H9 (cell line): ENCODE data around the gene CPT1C. TPM values are rescaled to one million over a fixed set of nuclear protein-coding genes. Genes with fewer than 3 reads are reported as not detected.

ENCODE experiments used
- DNase-seq: peaks from one replicate; pipeline ENCODE4 v3.0.0-alpha.2; 2017
- H2AFZ ChIP-seq: one replicate; pipeline ENCODE4 v1.6.1; 2013; ENCODE audit warnings: mild to moderate bottlenecking, low read length, control low read depth, moderate library complexity
- H2AK5ac ChIP-seq: 2 replicates; pipeline ENCODE4 v1.6.1; 2013; ENCODE audit warnings: low read length, control low read depth, mixed read lengths; ENCODE audit not compliant: insufficient read length
- H2BK120ac ChIP-seq: one replicate; pipeline ENCODE4 v1.6.1; 2013; ENCODE audit warnings: low read depth, mild to moderate bottlenecking, low read length, control low read depth, inconsistent platforms; ENCODE audit not compliant: poor library complexity, severe bottlenecking
- H2BK12ac ChIP-seq: 2 replicates; pipeline ENCODE4 v1.6.1; 2013; ENCODE audit warnings: low read length, control low read depth, mixed read lengths, low read depth; ENCODE audit not compliant: insufficient read length
- H2BK15ac ChIP-seq: 2 replicates; pipeline ENCODE4 v1.6.1; 2013; ENCODE audit warnings: low read depth, low read length, control low read depth
- H2BK20ac ChIP-seq: one replicate; pipeline ENCODE4 v1.6.1; 2013; ENCODE audit warnings: low read depth, mild to moderate bottlenecking, low read length, control low read depth, inconsistent platforms; ENCODE audit not compliant: poor library complexity, severe bottlenecking
- H2BK5ac ChIP-seq: 2 replicates; pipeline ENCODE4 v1.6.1; 2013; ENCODE audit warnings: low read length, control low read depth, mixed read lengths; ENCODE audit not compliant: insufficient read length
- H3K14ac ChIP-seq: 2 replicates; pipeline ENCODE4 v1.6.1; 2013; ENCODE audit warnings: low read length, control low read depth; ENCODE audit not compliant: insufficient read depth
- H3K18ac ChIP-seq: 2 replicates; pipeline ENCODE4 v1.6.1; 2013; ENCODE audit warnings: low read depth, mild to moderate bottlenecking, mixed read lengths, low read length, control low read depth; ENCODE audit not compliant: insufficient read length
- H3K23ac ChIP-seq: 2 replicates; pipeline ENCODE4 v1.6.1; 2013; ENCODE audit warnings: low read length, control low read depth, mixed read lengths, low read depth; ENCODE audit not compliant: insufficient read length
- H3K23me2 ChIP-seq: 2 replicates; pipeline ENCODE4 v1.6.1; 2013; ENCODE audit warnings: low read depth, mild to moderate bottlenecking, mixed read lengths, low read length, control low read depth; ENCODE audit not compliant: insufficient read length, poor library complexity, severe bottlenecking
- H3K27ac ChIP-seq: 2 replicates; pipeline ENCODE4 v1.5.1; 2013; ENCODE audit warnings: low read length, control low read depth, mixed read lengths, low read depth; ENCODE audit not compliant: insufficient read length
- H3K27me3 ChIP-seq: 2 replicates; pipeline ENCODE4 v1.6.1; 2013; ENCODE audit warnings: low read length, control low read depth, inconsistent platforms; ENCODE audit not compliant: insufficient read depth
- H3K4ac ChIP-seq: 2 replicates; pipeline ENCODE4 v1.6.1; 2013; ENCODE audit warnings: low read depth, mild to moderate bottlenecking, control low read depth, inconsistent platforms, low read length, moderate library complexity
- H3K4me1 ChIP-seq: 2 replicates; pipeline ENCODE4 v1.6.1; 2013; ENCODE audit warnings: low read length, control low read depth, inconsistent platforms; ENCODE audit not compliant: insufficient read depth
- H3K4me2 ChIP-seq: 2 replicates; pipeline ENCODE4 v1.6.1; 2013; ENCODE audit warnings: low read length, control low read depth, mixed read lengths; ENCODE audit not compliant: insufficient read length, insufficient read depth
- H3K56ac ChIP-seq: 2 replicates; pipeline ENCODE4 v1.6.1; 2013; ENCODE audit warnings: low read depth, mild to moderate bottlenecking, mixed read lengths, low read length, control low read depth; ENCODE audit not compliant: insufficient read length
- H3K79me1 ChIP-seq: 2 replicates; pipeline ENCODE4 v1.6.1; 2013; ENCODE audit warnings: low read depth, mild to moderate bottlenecking, moderate library complexity, low read length, control low read depth, inconsistent platforms; ENCODE audit not compliant: insufficient read depth, poor library complexity, severe bottlenecking
- H3K79me2 ChIP-seq: 2 replicates; pipeline ENCODE4 v1.6.1; 2013; ENCODE audit warnings: low read length, control low read depth, inconsistent platforms; ENCODE audit not compliant: insufficient read depth
- H3K9ac ChIP-seq: 2 replicates; pipeline ENCODE4 v1.6.1; 2013; ENCODE audit warnings: low read length, control low read depth, mixed read lengths; ENCODE audit not compliant: insufficient read length; ENCODE audit errors: extremely low read depth
- H3K9me3 ChIP-seq: one replicate; pipeline ENCODE4 v1.6.1; 2013; ENCODE audit warnings: low read depth, low read length, inconsistent platforms; ENCODE audit not compliant: control insufficient read depth
- H3T11ph ChIP-seq: one replicate; pipeline ENCODE4 v1.6.1; 2013; ENCODE audit warnings: mild to moderate bottlenecking, low read length, control low read depth, inconsistent platforms
- H4K20me1 ChIP-seq: one replicate; pipeline ENCODE4 v1.6.1; 2013; ENCODE audit not compliant: control insufficient read depth, insufficient read length, insufficient read depth
- H4K5ac ChIP-seq: 2 replicates; pipeline ENCODE4 v1.6.1; 2013; ENCODE audit warnings: low read depth, mild to moderate bottlenecking, mixed read lengths, low read length, control low read depth; ENCODE audit not compliant: insufficient read length
- H4K8ac ChIP-seq: replicated peaks from 2 replicates; pipeline ENCODE4 v1.6.1; 2013; ENCODE audit warnings: low read length, control low read depth, mixed read lengths, low read depth; ENCODE audit not compliant: insufficient read length
- H4K91ac ChIP-seq: 2 replicates; pipeline ENCODE4 v1.6.1; 2013; ENCODE audit warnings: low read depth, mild to moderate bottlenecking, moderate library complexity, mixed read lengths, low read length, control low read depth; ENCODE audit not compliant: insufficient read length
- H3K27ac Mint-ChIP-seq, 3 experiments: 2 replicates in 2 of 3; 3 replicates in 1 of 3; pipeline ENCODE4 v1.8.0; 2020 to 2021; ENCODE audit warnings: mixed read lengths in 3 of 3, mild to moderate bottlenecking in 1 of 3, moderate library complexity in 1 of 3
- H3K27me3 Mint-ChIP-seq: 2 replicates; pipeline ENCODE4 v1.8.0; 2021; ENCODE audit warnings: low read depth, mild to moderate bottlenecking, moderate library complexity, mixed read lengths
- H3K36me3 Mint-ChIP-seq, 3 experiments: 2 replicates in 2 of 3; 3 replicates in 1 of 3; pipeline ENCODE4 v1.8.0; 2020 to 2021; ENCODE audit warnings: low read depth in 3 of 3, mixed read lengths in 3 of 3; ENCODE audit not compliant: insufficient read depth in 1 of 3
- H3K4me1 Mint-ChIP-seq, 2 experiments: 2 replicates each; pipeline ENCODE4 v1.8.0; 2020; ENCODE audit warnings: mixed read lengths in 2 of 2
- H3K4me3 Mint-ChIP-seq, 2 experiments: 2 replicates in 1 of 2; 3 replicates in 1 of 2; pipeline ENCODE4 v1.8.0; 2020 to 2021; ENCODE audit warnings: mild to moderate bottlenecking in 2 of 2, mixed read lengths in 2 of 2, moderate library complexity in 1 of 2
- H3K9me3 Mint-ChIP-seq, 2 experiments: 2 replicates in 1 of 2; 3 replicates in 1 of 2; pipeline ENCODE4 v1.8.0; 2020; ENCODE audit warnings: mild to moderate bottlenecking in 2 of 2, mixed read lengths in 2 of 2, moderate library complexity in 1 of 2
- CTCF ChIP-seq: fragments of 200-600 bp; sonication (generic); conservative IDR thresholded peaks from 3 replicates; pipeline ENCODE4 v1.8.0; 2021; ENCODE audit warnings: antibody characterized with exemption, mild to moderate bottlenecking
- WGBS: extraction: QIAGEN DNeasy Blood & Tissue Kit; methylation state at CpG from one replicate; pipeline ENCODE4 v1.1.7; 2013; ENCODE audit warnings: missing lambda C conversion rate, low lambda C conversion rate, mixed read lengths; ENCODE audit not compliant: insufficient read length; ENCODE audit errors: extremely low coverage; 5-methylcytosine and 5-hydroxymethylcytosine counted together
- total RNA-seq: library from RNA; stranded (reverse); gene quantifications from 2 replicates; pipeline ENCODE4 v1.2.1, GENCODE V29; 2021

The CPT1C gene
- total RNA-seq, 1 experiment from 2014 or later, result 74.6 TPM

- H2AFZ ChIP-seq, result no peak overlapping the region
- no peak overlapping the region for H4K91ac ChIP-seq
- Mint-ChIP-seq H3K36me3 (peaks cover 53 to 91% (median 90%) of the 10 kb centered on the region in 3 experiments), H3K27me3 (no peaks in the 10 kb centered on the region), H3K9me3 (peaks cover 7% of the 10 kb centered on the region in 2 experiments; a peak in 4 of 5 replicates), H3K4me1 (peaks cover 19 to 22% of the 10 kb centered on the region in 2 experiments), H3K4me3 (no peak overlapping the region; a peak in 1 of 5 replicates), H3K27ac (peak overlapping the region in 2 of 3 experiments; percentile 53 to 92; a peak in 3 of 7 replicates)
- no peak for DNase-seq
- H3K9ac ChIP-seq, result no peak overlapping the region
- H3K56ac ChIP-seq, result no peak overlapping the region
- no peak overlapping the region for H3K27ac ChIP-seq
- no peak overlapping the region for H3K4me2 ChIP-seq
- H2BK15ac ChIP-seq, result no peak overlapping the region
- H3K79me1 ChIP-seq, result no peaks in the 10 kb centered on the region
- H3T11ph ChIP-seq, result no peak overlapping the region
- no peaks in the 10 kb centered on the region for H3K9me3 ChIP-seq
- no peak overlapping the region for H3K23ac ChIP-seq
- no peaks in the 10 kb centered on the region for H3K27me3 ChIP-seq
- no peaks in the 10 kb centered on the region for H3K79me2 ChIP-seq
- no peak overlapping the region for H2BK20ac ChIP-seq
- H3K18ac ChIP-seq, result no peak overlapping the region
- TF ChIP-seq CTCF, result no peak
- H4K8ac ChIP-seq, result no peak overlapping the region
- H2BK5ac ChIP-seq, result no peak overlapping the region
- H4K5ac ChIP-seq, result no peak overlapping the region
- H3K14ac ChIP-seq, result no peak overlapping the region
- WGBS, result no CpG with 5 or more reads among the region's 22 CpGs
- H3K4ac ChIP-seq, result no peak overlapping the region
- H4K20me1 ChIP-seq, result no peaks in the 10 kb centered on the region
- H2BK120ac ChIP-seq, result no peak overlapping the region
- H3K23me2 ChIP-seq, result no peaks in the 10 kb centered on the region
- H2AK5ac ChIP-seq, result no peak overlapping the region
- no peak overlapping the region for H2BK12ac ChIP-seq
- no peaks in the 10 kb centered on the region for H3K4me1 ChIP-seq
Observed at GRCh38 chr19:49657493-49658138, 33.3 kb upstream of the CPT1C start.
